ENCODE data around the gene CYTL1. TPM values are rescaled to one million over a fixed set of nuclear protein-coding genes. Genes with fewer than 3 reads are reported as not detected.

The CYTL1 gene
- total and polyA plus RNA-seq, 7 donors, result 0.54 to 3.6 (median 1.5) TPM; not detected in 2

GRCh38 chr4:5019796-5020195, 538 bp upstream of the CYTL1 start:
- 79 to 83% methylated on average over 12 of the region's 12 CpGs for WGBS, 2 donors
- Histone ChIP-seq H3K9me3 (no peaks in the 10 kb centered on the region), H3K4me1 (peaks cover 0 to 6% (median 2%) of the 10 kb centered on the region in 4 donors), H3K4me3 (no peak overlapping the region), H3K27me3 (peaks cover 0 to 23% (median 9%) of the 10 kb centered on the region in 3 donors), H3K27ac (no peak overlapping the region), H3K36me3 (no peaks in the 10 kb centered on the region)
- intact Hi-C loops (cut with DNase I), result no loop called here
- TF ChIP-seq EP300 (IDR thresholded peaks at IDR 0.05), result no peak
- no peak for TF ChIP-seq CTCF (IDR thresholded peaks at IDR 0.05)
- no peak for DNase-seq

GRCh38 chr4:5018603-5019002, 655 bp downstream of the CYTL1 start:
- intact Hi-C loops (cut with DNase I), result no loop called here
- Histone ChIP-seq H3K4me3 (no peak overlapping the region), H3K9me3 (no peaks in the 10 kb centered on the region), H3K4me1 (peaks cover 0 to 6% (median 2%) of the 10 kb centered on the region in 4 donors), H3K27me3 (peaks cover 0 to 23% (median 9%) of the 10 kb centered on the region in 3 donors), H3K36me3 (no peaks in the 10 kb centered on the region), H3K27ac (no peak overlapping the region)
- 32 to 36% methylated on average over 6 of the region's 6 CpGs for WGBS, 2 donors
- no peak for DNase-seq
- TF ChIP-seq POLR2AphosphoS5 (IDR thresholded peaks at IDR 0.05), result no peak

- Histone ChIP-seq H3K4me1 (peaks cover 0 to 6% (median 2%) of the 10 kb centered on the region in 4 donors), H3K27ac (no peak overlapping the region), H3K27me3 (peaks cover 0 to 23% (median 9%) of the 10 kb centered on the region in 3 donors), H3K9me3 (no peaks in the 10 kb centered on the region), H3K4me3 (no peak overlapping the region), H3K36me3 (no peaks in the 10 kb centered on the region)
- DNase-seq, result no peak
- intact Hi-C loops (cut with DNase I), result no loop called here
- WGBS, 2 donors, result 12 to 28% methylated on average over 2 of the region's 2 CpGs
- TF ChIP-seq EP300 (IDR thresholded peaks at IDR 0.05) (no peak), POLR2A (IDR thresholded peaks at IDR 0.05) (no peak), CTCF (IDR thresholded peaks at IDR 0.05) (no peak)
Observed at GRCh38 chr4:5018096-5018495, 1.2 kb downstream of the CYTL1 start.

GRCh38 chr4:5014007-5014682, 5.1 kb downstream of the CYTL1 start:
- 48 to 57% methylated on average over 7 of the region's 7 CpGs for WGBS, 2 donors
- Histone ChIP-seq H3K36me3 (no peaks in the 10 kb centered on the region), H3K27me3 (peaks cover 0 to 16% (median 2%) of the 10 kb centered on the region in 3 donors), H3K27ac (no peak overlapping the region), H3K9me3 (no peaks in the 10 kb centered on the region), H3K4me1 (peaks cover 0 to 2% (median under 1%) of the 10 kb centered on the region in 4 donors), H3K4me3 (no peak overlapping the region)
- intact Hi-C loops (cut with DNase I), result no loop called here
- no peak for TF ChIP-seq POLR2A (IDR thresholded peaks at IDR 0.05)
- no peak for TF ChIP-seq EP300 (IDR thresholded peaks at IDR 0.05)
- no peak for TF ChIP-seq CTCF (IDR thresholded peaks at IDR 0.05)
- no peak for TF ChIP-seq POLR2AphosphoS5 (IDR thresholded peaks at IDR 0.05)
- DNase-seq, result no peak

- H3K36me3 ChIP-seq, result no peaks in the 10 kb centered on the region
- WGBS, 2 donors, result 48 to 72% methylated on average over 2 of the region's 2 CpGs
- TF ChIP-seq EP300 (IDR thresholded peaks at IDR 0.05), result no peak
- TF ChIP-seq CTCF (IDR thresholded peaks at IDR 0.05), result no peak
- no peak for TF ChIP-seq POLR2A (IDR thresholded peaks at IDR 0.05)
- TF ChIP-seq POLR2AphosphoS5 (IDR thresholded peaks at IDR 0.05), result no peak
- DNase-seq, result no peak
- H3K27me3 ChIP-seq, result peaks cover 0 to 8% (median 0%) of the 10 kb centered on the region in 3 donors
- intact Hi-C loops (cut with DNase I), result no loop called here
- H3K4me3 ChIP-seq, result no peak overlapping the region
- no peak overlapping the region for H3K27ac ChIP-seq
- no peaks in the 10 kb centered on the region for H3K9me3 ChIP-seq
- no peaks in the 10 kb centered on the region for H3K4me1 ChIP-seq
Observed at GRCh38 chr4:5012958-5013357, 6.3 kb downstream of the CYTL1 start.
